ENCODE measurements around the gene MMRN2.
A peak's percentile ranks its signal among the peaks of the same experiment; 100 is the strongest.
"Not testable (repeated sequence)": the region's sequence is repeated elsewhere in the genome, so short reads cannot be mapped to it uniquely, and the experiment has no call there.

MMRN2 gene

DNA sequence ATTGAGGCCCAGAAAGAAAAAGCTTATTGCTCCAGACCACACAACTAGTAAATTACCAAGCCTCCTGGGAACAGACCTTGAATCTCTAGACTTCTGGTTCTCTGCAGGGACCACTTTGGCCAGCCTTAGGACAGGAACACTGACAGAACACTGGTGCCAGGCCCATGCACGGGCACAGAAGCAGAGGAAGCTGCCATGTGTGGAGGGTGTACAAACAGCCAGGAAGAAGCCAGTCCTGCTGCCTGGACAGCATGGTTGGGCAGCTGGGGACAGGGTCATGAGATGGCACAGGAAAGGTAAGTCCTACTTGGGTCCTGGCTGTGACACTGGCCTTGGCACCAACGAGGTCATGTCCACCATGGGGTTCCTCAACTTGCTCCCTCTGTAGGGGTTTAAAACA, 19.2 kb downstream of the MMRN2 start:
- DNase-seq = no peak

GRCh38 chr10:86937502-86938154, 19.8 kb downstream of the MMRN2 start:
- DNase-seq = no peak

DNA sequence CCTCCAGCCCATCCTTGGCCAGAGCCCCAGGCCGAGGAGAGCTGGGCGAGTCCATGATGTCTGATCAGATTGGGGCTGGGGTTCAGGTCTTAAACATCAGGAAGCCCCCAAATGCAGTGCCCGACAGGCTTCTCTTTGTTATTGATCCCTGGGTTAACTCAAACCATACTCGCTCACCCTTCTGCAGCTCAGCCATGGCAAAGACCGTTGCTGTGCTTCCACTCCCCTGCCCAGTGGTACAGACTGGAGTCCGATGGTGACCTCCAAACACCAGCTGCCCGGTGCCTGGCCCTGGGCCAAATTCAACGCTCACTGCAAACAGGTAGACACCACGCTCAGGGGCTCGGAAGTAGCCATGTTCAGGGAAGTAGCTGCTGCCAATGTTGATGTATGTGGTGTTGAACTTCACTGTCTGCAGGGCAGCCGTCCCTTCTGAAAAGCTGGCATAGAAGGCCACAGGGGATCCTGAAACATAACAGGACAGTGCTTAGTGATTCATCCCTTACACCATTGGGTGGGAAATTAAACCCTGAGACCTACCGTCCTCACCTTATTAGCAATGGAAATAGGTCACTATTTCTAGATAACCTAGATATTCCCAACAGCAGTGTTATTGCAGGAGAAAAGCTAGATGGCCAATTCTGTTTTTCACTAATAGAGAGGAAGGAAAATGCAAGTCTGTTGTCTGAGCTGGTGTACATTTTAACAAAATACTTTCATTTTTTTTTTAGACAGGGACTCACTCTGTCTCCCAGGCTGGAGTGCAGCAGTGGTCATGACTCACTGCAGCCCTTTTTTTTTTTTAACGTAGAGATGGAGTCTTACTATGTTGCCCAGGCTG, 20.5 kb downstream of the MMRN2 start:
- DNase-seq = no peak

DNA sequence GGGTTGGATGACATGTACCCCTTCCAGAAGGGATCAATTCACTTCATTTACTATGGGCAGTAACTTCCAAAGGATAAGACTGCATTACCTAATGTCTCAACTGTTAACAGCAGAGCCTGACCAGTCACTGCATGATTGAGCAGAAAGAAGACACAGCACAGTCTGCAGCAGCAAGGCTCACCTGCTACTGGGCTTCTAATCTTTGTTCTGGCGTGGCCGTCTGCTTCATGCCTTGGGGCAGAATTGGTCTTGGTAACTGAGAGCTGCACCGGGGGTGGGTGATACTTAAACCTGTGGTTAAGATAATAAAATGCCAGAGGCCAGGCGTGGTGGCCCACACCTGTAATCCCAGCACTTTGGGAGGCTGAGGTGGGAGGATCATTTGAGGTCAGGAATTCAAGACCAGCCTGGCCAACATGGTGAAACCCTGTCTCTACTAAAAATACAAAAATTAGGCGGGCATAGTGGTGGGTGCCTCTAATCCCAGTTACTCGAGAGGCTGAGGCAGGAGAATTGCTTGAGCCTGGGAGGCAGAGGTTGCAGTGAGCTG, 23.2 kb downstream of the MMRN2 start:
- DNase-seq = not testable (repeated sequence)

DNA sequence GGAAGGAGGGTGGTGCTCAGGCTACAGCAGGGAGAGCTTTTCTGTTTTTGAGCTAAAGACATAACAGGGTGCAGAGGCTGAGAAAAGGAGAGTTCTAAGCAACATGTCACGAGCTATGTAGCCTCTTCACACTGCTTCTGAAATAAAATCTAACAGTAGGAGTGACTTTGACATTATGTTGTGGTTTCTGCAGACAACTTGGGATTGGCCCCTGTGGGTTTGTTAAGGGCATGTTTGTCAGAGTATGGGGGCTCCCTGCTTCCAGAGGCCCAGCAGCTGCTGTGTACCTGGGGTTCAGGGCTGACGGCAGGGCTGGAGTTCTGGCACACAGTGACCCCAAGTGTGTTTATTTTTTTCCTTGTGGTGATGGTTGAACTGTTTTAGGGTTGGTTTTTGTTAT, 24.7 kb downstream of the MMRN2 start:
- no peak for DNase-seq

DNA sequence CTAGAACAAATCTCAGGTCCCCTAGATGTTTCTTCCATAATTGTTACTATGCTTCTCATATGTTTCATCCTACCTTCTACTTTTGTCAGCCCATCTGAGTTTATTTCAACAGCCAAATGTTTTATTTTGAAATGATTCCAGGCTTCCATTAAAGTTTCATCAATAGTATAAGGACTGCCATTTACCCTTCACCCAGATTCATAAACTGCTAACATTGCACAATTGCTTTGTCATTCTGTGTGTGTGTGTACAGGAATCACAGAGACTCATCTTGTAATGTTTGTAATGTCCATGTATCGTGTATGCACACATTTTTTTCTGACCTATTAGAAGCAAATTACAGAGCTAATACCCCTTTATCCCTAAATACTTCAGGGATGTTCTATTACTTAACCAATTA, 25.5 kb downstream of the MMRN2 start:
- DNase-seq = peak; percentile 29

DNA sequence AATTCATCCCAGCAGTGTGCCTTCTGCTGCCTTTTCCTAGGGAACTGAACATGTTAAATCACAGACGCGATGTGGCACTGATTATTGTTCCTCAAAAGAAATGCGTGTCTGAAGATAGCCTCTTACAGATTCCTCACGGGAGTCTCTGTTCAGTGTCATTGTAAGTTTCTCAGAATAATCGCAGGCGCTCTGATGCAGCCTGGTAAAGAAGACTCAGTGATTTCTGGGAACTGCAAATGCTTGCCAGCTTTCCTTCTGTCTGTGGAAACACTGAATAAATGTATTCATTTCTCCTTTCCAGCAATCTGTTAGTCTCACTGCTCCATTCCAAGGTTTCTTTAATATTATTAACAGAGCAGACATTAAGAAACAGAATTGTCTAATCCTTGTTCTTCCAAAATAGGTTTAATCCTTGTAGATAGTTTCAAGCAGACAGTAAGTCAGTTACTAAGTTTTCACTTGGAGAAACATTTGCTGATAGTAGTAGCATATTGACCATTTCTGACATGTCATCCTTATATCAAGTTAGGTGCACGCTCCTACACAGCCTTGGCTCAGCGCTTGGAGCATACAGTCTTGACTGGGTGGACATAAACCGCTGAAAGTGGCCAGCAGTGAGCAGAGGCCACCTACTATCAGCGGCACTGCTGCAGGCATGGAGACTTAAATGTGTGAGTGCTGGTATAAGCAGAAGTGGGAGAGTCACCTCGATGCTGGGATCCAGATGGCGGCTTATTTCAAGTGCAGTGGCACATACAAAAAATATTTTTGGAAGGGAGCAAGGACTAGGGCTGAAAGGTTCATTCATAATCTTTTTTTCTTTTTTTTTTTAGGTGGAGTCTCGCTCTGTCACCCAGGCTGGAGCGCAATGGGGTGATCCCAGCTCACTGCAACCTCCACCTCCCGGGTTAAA, 27.7 kb downstream of the MMRN2 start:
- no peak for DNase-seq

DNA sequence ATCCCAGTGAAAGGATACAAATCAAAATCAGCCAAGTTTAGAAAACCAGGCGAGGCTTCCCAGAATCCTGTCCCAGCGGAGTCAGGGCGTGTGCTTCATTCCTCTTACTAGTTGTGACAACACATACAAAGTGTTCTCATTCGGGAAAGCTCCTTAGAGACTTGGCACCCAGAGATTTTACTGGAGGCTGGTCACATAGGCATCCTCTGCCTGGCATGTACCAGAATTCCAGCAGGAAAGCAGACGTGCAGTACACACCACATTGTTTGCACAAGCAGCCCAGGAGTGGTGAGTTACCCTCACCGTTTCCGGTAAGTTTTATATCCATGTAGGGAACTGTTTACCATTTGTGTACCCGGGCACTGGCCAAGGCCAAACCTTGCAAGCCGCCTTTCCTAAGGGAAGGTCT, 34.9 kb downstream of the MMRN2 start:
- DNase-seq = no peak

GRCh38 chr10:86918022-86918471, 39.4 kb downstream of the MMRN2 start:
- DNase-seq = no peak

GRCh38 chr10:86914734-86915133, 42.7 kb downstream of the MMRN2 start:
- no peak for DNase-seq

DNA sequence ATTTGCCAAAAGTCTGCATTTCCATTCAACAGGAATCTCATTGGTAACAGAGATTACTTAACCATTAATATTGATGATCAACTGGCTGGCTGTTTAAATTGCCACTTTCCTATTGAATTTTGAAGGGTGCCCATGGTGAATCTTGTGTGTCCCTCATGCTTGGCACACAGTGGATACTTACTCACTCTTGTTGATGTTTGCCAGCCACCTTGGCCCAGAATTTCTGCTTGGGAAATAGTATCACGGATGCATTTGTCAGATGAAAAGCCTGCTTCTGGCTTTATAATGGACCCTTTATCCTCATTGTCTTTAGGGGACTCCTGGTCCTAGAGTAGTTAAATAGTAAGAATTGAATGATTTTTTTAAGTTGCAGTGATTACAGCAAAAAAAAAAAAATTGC, 52.0 kb downstream of the MMRN2 start:
- no peak for DNase-seq

DNA sequence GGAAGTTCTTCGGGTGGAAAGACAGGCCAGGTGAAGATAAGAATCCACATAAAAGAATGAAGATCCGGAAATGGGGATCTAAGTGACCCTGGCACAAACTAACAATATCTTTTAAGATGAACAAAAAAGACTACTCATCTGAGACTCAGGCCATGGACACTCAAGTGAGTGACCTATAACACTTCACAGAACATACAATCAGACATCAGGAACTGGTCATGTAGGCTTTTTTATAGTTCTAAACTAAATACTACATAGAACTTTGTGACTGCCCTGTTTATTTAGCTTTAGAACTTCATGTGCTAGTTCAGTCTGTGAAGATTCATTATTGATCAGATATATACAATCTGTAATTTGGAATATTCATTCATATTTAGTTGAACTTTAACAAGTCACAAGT, 52.8 kb downstream of the MMRN2 start:
- DNase-seq = no peak

DNA sequence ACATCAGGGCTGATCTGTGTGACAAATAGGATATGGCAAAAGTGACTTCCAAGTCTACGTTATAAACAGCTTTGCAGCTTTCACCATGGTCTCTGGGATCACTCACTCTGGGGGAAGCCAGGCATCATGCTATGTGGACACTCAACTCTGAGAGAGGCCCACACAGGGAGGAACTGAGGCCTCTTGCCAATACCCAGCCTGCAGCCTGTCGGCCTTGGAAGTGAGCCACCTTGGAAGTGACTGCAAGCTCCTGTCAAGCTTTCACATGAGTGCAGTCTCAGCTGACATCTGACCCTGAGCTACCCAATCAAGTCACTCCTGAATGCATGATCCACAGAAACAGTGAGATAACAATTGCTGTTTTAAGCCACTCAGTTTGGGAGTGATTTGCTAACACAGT, 56.5 kb downstream of the MMRN2 start:
- DNase-seq = no peak

- peak; percentile 61 for DNase-seq
Measured at GRCh38 chr10:86899670-86900276, 57.6 kb downstream of the MMRN2 start.

DNA sequence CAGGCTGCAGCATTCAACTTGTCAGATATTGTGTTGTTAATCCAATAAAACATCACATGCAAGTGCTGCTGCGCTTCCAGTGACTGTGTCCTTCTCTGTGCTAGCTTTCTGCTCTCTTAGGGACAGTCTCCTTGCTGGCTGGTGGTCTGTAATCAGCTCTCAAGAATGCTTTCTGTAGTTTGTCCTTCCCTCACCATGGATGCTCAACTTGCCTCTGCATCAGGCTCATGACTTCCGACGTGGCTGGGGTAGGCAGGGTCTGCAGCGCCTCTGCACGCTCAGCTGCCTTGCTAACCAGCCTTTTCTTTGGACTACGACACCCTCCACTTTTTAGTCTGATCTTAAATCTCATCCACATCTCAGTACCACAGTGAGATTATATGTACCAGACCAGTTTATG, 58.3 kb downstream of the MMRN2 start:
- DNase-seq = no peak

GRCh38 chr10:86898511-86898910, 58.9 kb downstream of the MMRN2 start:
- DNase-seq = no peak

DNA sequence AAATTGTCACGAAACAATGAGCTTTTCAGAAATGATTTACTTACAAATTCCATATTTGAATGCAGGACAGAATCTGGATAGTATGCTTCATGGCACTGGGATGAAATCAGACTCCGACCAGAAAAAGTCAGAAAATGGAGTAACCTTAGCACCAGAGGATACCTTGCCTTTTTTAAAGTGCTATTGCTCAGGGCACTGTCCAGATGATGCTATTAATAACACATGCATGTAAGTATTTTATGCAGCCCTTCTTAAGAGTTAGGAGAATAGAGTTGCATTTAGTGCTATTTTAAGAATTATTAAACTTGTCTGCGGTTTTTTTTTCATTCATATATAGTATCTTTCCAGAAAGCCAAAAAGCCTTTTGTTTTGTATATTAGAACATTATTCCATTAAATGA, 67.4 kb downstream of the MMRN2 start:
- no peak for DNase-seq

DNA sequence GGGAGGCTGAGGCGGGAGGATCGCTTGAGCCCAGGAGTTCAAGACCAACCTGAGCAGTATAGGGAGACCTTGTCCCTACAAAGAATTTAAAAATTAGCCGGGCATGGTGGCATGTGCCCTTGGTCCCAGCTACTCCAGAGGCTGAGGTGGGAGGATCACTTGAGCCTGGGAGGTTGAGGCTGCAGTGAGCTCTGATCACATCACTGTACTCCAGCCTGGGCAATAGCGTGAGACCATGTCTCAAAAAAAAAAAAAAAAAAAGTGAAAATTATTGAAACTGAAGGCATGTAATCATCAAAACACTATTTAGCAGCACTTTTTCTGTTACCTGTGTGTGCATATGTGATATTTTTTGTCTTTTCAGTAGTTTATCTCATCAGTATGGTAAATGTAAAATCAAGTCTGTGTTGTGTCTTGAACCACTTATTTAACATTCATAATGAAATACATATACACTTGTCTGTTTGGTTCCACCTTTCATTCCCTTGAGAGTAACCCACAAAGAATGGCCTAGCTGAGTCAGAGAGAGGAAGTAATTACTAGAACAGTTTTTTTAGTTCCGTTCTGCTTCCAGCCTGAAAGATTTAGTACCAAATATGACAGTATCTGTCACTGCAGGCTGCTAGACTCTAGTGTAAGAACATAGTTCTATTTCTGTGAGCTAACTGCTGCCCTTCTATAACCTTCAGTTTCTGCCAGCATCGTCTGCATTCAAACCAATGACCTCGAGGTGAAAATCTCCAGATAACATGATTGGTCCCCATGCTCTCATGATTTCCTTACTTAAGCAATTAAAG, 68.6 kb downstream of the MMRN2 start:
- DNase-seq = peak; percentile 77

All from inflammatory macrophage treated with lipopolysaccharide for 4 hours (primary cell).